MV-4-11 (cell line): ENCODE measurements around the gene TMEM209.
"Not testable (repeated sequence)": the region's sequence is repeated elsewhere in the genome, so short reads cannot be mapped to it uniquely, and the experiment has no call there.

Experiments used
- DNase-seq: peaks from one replicate; lab custom pipeline; 2025; lab: John Stamatoyannopoulos, UW

Gene TMEM209

DNA sequence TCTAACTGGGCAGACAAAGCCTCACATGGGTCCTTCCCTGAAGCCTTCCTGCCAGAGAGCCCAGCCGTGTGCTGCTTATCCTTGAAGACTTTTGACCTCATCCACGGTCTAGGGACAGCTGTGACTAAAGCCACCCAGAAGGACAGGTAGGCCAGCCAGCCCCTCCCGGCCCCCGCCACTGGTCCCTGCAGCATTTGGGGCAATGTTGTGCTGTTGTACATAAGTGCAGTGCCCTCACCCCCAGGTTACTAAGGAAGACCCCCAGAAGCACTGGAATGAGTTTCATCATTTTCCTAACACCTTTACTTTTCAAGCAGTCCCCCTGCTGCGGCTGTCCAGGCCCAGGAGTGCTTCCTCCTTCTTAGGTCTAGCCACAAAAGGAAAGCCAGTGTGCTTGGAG is 43.0 kb downstream of the TMEM209 start:
- no peak for DNase-seq

- no peak for DNase-seq
Measured at GRCh38 chr7:130160455-130160854, 44.8 kb downstream of the TMEM209 start.

DNA sequence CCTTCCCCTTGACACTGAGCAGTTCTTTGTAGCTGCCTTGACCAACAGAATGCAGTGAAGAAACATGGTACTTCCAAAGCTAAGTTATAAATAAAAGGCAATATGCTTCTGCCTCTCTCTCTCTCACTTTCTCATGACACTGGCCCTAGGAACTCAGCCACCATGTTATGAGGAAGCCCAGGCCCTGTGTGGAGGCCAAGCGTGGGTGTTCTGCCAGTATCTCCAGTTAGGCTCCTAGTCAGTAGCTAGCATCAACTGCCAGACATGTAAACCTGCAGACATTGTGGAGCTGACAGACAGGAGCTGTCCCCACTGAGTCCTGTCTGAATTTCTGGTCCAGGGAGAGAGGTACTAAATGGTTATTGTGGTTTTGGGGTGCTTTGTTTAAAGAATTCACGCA is 45.2 kb downstream of the TMEM209 start:
- no peak for DNase-seq

GRCh38 chr7:130157700-130158099 is 47.5 kb downstream of the TMEM209 start:
- DNase-seq = no peak

GRCh38 chr7:130156140-130156539 is 49.1 kb downstream of the TMEM209 start:
- DNase-seq = no peak

DNA sequence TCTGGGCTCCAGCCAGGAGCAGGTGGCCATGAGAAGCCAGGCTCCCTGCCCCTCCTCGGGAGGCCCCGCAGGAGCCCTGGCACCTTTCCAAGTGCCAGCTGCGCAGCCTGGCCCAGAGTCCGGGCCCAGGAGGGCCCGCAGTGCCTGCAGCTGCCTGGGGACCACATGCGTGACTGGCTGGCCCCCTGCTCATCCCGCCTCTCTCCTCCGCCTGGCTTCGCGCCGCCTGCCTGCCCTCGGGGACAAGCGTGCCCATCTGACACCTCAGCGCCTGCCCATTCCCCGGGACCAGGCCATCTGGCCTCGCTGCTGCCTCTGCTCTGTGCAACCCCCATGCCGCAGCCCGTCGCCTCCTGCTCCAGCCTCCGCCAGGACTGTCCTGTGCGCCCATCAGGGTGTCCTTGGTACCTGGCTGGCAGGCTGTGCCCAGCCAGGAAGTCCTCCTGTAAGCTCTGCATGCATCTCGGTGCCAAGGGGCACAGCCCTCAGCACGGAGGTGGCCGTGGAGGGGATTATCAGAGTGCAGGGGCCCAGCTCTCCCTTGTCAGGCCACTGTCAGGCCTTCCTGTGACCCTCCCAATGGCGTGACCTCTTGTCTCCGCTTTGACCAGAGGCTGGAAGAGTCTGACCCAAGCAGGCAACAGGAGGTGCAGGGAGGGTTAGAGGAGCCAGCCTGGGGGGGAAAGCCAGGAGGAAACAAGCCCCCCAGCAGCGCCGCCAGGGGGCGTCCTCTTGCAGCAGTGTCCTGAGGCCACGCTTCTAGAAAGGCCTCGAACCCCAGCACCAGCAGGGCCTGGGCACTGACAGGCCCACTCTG is 50.5 kb downstream of the TMEM209 start:
- no peak for DNase-seq

DNA sequence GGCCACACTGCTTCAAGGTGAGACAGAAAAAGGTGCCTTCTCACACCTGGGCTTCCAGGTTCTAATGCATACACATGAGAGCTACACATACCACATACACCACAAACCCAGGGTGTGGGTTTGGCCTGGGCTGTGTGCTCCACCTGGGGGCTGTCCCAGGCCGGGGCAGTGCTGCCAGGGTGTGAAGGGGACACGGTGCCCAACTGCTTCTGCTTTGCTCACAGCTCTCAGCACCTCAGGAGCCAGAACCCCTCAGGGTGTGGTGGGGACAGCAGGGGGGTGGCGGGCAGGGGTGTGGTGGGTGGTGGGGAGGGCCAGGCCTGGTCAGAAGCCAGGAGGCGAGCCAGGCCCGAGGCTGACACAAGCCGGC is 51.1 kb downstream of the TMEM209 start:
- DNase-seq = no peak

- DNase-seq = no peak
Measured at GRCh38 chr7:130153211-130153908, 51.8 kb downstream of the TMEM209 start.

DNA sequence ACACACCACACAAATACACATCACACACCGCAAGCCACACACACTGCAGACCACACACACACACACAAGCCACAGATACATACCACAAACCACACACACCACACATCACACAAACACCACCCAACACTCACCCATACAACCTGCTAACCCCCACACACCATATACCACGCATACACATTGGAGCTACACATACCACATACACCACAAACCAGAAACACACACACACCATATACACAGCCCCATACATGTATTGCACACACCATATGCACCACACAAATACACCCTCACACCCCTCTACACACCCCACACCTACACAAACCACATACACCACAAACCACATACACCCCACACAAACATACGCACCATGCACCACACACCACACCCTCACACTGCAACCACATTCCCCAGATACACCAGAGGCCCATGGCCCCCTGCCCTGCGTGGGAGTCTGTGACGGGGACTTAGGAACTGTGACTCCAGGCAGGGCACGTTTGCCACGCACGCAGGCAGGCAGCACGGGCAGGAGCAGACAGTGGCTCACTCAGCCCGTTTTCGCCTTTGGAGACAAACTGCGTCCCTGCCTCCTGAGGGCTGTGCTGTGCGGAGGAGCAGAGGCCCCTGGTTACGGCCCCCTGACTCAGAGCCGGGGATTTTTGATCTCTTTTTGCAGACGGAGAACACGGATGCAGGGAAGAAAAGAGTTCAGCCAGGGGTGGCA is 52.6 kb downstream of the TMEM209 start:
- DNase-seq = no peak

- peak; percentile 67 for DNase-seq
Measured at GRCh38 chr7:130151591-130152492, 53.4 kb downstream of the TMEM209 start.

DNA sequence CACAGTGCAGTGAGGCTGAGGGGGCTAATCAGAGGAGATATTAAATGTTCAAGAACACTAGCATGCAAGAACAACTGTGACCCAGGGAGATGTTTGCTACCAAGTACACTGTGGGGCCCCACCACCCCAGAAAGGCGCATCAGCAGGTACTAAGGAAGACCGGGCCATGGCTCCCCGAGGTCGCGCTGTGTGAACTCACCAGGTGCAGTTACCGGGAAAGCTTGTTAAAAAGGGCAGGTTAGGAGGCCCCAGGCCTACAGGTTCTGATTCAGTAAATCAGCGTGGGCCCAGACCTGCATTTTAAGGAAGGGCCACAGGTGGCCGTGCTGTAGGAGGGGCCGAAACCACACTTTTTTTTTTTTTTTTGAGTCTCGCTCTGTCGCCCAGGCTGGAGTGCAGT is 54.6 kb downstream of the TMEM209 start:
- no peak for DNase-seq

GRCh38 chr7:130149281-130150139 is 55.7 kb downstream of the TMEM209 start:
- DNase-seq = no peak

DNA sequence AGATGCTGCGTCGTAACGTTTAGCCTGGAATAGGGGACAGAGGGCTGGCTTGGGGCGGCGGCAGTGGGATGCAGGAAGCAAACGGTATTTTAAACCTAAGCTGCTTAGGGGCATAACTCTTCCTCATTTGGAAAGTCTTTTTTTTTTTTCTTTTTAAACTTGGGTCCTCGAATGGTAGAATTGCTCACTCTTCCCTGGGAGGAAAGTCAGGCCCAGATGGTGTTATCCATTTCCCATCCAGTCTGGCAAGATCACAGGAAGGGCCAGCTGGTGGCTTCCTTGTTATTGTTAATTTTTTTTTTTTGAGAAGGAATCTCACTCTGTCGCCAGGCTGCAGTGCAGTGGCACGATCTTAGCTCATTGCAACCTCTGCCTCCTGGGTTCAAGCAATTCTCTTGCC is 56.6 kb downstream of the TMEM209 start:
- no peak for DNase-seq

- DNase-seq = no peak
Measured at GRCh38 chr7:130147710-130148325, 57.4 kb downstream of the TMEM209 start.

DNA sequence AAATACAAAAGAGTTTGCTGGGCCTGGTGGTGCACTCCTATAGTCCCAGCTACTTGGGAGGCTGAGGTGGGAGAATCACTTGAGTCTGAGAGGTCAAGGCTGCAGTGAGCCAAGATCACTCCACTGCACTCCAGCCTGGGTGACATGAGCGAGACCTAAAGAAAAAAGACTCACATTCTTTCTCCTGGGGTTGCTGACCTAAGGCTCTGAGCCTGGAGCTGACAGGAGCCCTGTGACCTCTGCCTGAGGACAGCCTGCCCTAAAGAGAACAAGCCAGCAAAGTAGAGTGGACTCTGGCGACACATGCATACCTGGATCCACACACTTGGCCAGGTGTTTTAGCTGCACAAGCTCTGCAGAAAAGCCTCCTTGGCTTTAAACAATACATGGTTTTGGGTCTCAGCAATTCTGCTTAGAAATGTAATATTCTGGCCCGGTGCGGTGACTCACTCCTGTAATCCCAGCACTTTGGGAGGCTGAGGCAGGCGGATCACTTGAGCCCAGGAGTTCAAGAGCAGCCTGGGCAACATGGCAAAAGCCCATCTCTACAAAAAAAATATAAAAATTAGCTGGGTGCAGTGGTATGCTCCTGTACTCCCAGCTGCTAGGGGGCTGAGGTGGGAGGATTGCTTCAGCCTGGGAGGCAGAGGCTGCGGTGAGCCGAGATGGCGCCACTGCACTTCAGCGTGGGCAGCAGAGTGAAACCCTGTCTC is 58.4 kb downstream of the TMEM209 start:
- DNase-seq = no peak

- DNase-seq = not testable (repeated sequence)
Measured at GRCh38 chr7:130146142-130146541, 59.1 kb downstream of the TMEM209 start.

DNA sequence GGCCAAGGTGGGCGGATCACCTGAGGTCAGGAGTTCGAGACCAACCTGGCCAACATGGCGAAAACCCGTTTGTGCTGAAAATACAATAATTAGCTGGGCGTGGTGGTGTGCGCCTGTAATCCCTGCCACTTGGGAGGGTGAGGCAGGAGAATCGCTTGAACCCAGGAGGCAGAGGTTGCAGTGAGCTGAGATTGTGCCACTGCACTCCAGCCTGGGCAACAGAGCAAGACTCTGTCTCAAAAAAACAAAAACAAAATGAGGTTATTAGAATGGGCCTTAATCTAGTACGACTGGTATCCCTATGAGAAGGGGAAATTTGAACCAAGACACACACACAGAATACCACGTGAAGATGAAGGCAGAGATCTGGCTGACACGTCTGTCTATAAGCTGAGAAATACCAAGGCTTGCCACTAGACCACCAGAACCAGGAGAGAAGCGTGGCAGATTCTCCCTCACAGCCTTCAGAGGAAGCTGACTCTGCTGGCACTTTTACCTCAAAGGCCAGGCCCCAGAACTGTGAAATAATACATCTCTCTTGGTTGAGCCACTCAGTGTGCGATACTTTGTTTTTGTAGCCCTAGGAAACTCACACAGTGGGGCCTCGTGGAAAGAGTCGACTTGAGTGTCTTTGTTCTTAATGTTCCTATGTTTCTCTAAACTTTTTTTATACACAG is 59.6 kb downstream of the TMEM209 start:
- no peak for DNase-seq

GRCh38 chr7:130144312-130145171 is 60.7 kb downstream of the TMEM209 start:
- DNase-seq = no peak
